Right lobe of liver (tissue), 4 donors: ENCODE results near the gene TNFRSF14.

ENCODE experiments used
- POLR2A ChIP-seq: fragments of 450-650 bp; IDR thresholded peaks from one replicate; pipeline ENCODE4 v1.6.1; 2017; ENCODE audit warnings: antibody characterized with exemption, mild to moderate bottlenecking
- TF ChIP-seq, protein P1 (sequence below), 4 donors: fragments of 200-600 bp in 3 of 4; fragments of 450-650 bp in 1 of 4; IDR thresholded peaks; one replicate each; pipeline versions ENCODE4 v1.5.1 to v1.8.0; 2016 to 2022; ENCODE audit warnings: antibody characterized with exemption in 4 of 4, mild to moderate bottlenecking in 2 of 4
- donor health status: DM: no; HTN: no; CAD: no.
- donor health status: DM: no; HTN: no; CAD: no.
- donor health status: DM: no; HTN: yes; CAD: no.

DNA sequence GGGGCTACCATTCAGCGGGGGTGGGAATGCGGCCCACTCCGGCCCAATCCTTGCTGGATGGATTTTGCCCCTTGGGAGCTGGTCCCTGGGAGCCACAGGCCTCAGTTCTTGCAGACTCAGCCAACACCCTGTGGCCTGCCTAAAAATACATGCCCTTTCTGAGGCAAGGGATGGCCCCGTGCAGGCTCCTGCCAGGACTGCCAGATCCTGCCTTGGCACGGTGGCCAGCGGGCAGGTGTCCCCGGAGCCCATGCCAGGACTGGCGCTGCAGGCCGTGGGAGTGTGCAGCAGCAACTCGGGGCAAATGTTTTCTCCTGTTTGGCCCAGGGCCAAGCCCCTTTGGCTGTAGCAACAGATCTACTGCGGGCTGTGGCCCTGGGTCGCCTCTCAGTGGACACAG lies 28.2 kb upstream of the TNFRSF14 start:
- TF ChIP-seq, protein P1, sequence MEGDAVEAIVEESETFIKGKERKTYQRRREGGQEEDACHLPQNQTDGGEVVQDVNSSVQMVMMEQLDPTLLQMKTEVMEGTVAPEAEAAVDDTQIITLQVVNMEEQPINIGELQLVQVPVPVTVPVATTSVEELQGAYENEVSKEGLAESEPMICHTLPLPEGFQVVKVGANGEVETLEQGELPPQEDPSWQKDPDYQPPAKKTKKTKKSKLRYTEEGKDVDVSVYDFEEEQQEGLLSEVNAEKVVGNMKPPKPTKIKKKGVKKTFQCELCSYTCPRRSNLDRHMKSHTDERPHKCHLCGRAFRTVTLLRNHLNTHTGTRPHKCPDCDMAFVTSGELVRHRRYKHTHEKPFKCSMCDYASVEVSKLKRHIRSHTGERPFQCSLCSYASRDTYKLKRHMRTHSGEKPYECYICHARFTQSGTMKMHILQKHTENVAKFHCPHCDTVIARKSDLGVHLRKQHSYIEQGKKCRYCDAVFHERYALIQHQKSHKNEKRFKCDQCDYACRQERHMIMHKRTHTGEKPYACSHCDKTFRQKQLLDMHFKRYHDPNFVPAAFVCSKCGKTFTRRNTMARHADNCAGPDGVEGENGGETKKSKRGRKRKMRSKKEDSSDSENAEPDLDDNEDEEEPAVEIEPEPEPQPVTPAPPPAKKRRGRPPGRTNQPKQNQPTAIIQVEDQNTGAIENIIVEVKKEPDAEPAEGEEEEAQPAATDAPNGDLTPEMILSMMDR (IDR thresholded peaks at IDR 0.05), result peak in 1 of 4 donors; percentile 7
- no peak for TF ChIP-seq POLR2A
